Chondrocyte (in vitro differentiated cells): ENCODE measurements around the gene ABTB2. TPM values are rescaled to one million over a fixed set of nuclear protein-coding genes. Genes with fewer than 3 reads are reported as not detected.

ENCODE experiments used
- DNase-seq: peaks from one replicate; pipeline ENCODE4 v3.0.0; 2021; ENCODE audit warnings: mixed read lengths, low spot score
- H3K27ac Mint-ChIP-seq: one replicate; pipeline ENCODE4 v1.8.0; 2021; ENCODE audit warnings: mild to moderate bottlenecking, moderate library complexity, mixed read lengths; ENCODE audit not compliant: unreplicated experiment
- H3K27me3 Mint-ChIP-seq: 2 replicates; pipeline ENCODE4 v1.8.0; 2021; ENCODE audit warnings: low read depth, mixed read lengths
- H3K36me3 Mint-ChIP-seq: 2 replicates; pipeline ENCODE4 v1.8.0; 2021; ENCODE audit warnings: low read depth, mixed read lengths
- H3K4me1 Mint-ChIP-seq: 2 replicates; pipeline ENCODE4 v1.8.0; 2021; ENCODE audit warnings: low read depth, mild to moderate bottlenecking, mixed read lengths
- H3K4me3 Mint-ChIP-seq: one replicate; pipeline ENCODE4 v1.8.0; 2021; ENCODE audit warnings: mild to moderate bottlenecking, moderate library complexity, mixed read lengths; ENCODE audit not compliant: unreplicated experiment
- H3K9me3 Mint-ChIP-seq: 2 replicates; pipeline ENCODE4 v1.8.0; 2021; ENCODE audit warnings: low read depth, mixed read lengths
- CTCF ChIP-seq: fragments of 200-600 bp; sonication (generic); IDR thresholded peaks from 2 replicates; pipeline ENCODE4 v1.5.0; 2021; ENCODE audit warnings: antibody characterized with exemption, mild to moderate bottlenecking, moderate library complexity
- total RNA-seq: library from RNA; stranded (reverse); gene quantifications from 3 replicates; pipeline ENCODE4 v1.2.1, GENCODE V29; 2021

ABTB2 gene
- total RNA-seq, 1 donor from 2014 or later, result 3.1 TPM

GRCh38 chr11:34120651-34121050 is 237.2 kb downstream of the ABTB2 start:
- no peak for DNase-seq
- H3K27ac Mint-ChIP-seq, result no peak overlapping the region
- no peak overlapping the region for H3K4me3 Mint-ChIP-seq
- TF ChIP-seq CTCF, result no peak
- no peaks in the 10 kb centered on the region for H3K4me1 Mint-ChIP-seq
- no peaks in the 10 kb centered on the region for H3K27me3 Mint-ChIP-seq
- H3K9me3 Mint-ChIP-seq, result no peaks in the 10 kb centered on the region
- H3K36me3 Mint-ChIP-seq, result peaks cover 48% of the 10 kb centered on the region

- Mint-ChIP-seq H3K9me3 (no peaks in the 10 kb centered on the region), H3K27me3 (no peaks in the 10 kb centered on the region), H3K27ac (no peak overlapping the region), H3K4me1 (no peaks in the 10 kb centered on the region), H3K36me3 (peaks cover 45% of the 10 kb centered on the region), H3K4me3 (no peak overlapping the region)
- no peak for TF ChIP-seq CTCF
- no peak for DNase-seq
Measured at GRCh38 chr11:34114471-34114870, 243.3 kb downstream of the ABTB2 start.

GRCh38 chr11:34114014-34114413 is 243.8 kb downstream of the ABTB2 start:
- TF ChIP-seq CTCF, result no peak
- H3K4me3 Mint-ChIP-seq, result no peak overlapping the region
- peaks cover 46% of the 10 kb centered on the region for H3K36me3 Mint-ChIP-seq
- H3K27me3 Mint-ChIP-seq, result no peaks in the 10 kb centered on the region
- no peaks in the 10 kb centered on the region for H3K9me3 Mint-ChIP-seq
- no peak for DNase-seq
- no peaks in the 10 kb centered on the region for H3K4me1 Mint-ChIP-seq
- H3K27ac Mint-ChIP-seq, result no peak overlapping the region

GRCh38 chr11:34111722-34112270 is 246.0 kb downstream of the ABTB2 start:
- DNase-seq, result no peak
- H3K4me1 Mint-ChIP-seq, result peaks cover 7% of the 10 kb centered on the region
- no peak overlapping the region for H3K4me3 Mint-ChIP-seq
- H3K36me3 Mint-ChIP-seq, result peaks cover 39% of the 10 kb centered on the region
- H3K27ac Mint-ChIP-seq, result no peak overlapping the region
- no peaks in the 10 kb centered on the region for H3K27me3 Mint-ChIP-seq
- no peaks in the 10 kb centered on the region for H3K9me3 Mint-ChIP-seq
- no peak for TF ChIP-seq CTCF

GRCh38 chr11:34105957-34106504 is 251.8 kb downstream of the ABTB2 start:
- Mint-ChIP-seq H3K27me3 (no peaks in the 10 kb centered on the region), H3K9me3 (no peaks in the 10 kb centered on the region), H3K4me1 (peaks cover 36% of the 10 kb centered on the region), H3K27ac (peak overlapping the region; percentile 94), H3K4me3 (peak overlapping the region; percentile 93), H3K36me3 (peaks cover 16% of the 10 kb centered on the region)
- DNase-seq, result no peak
- TF ChIP-seq CTCF, result peak; percentile 3
